NCI-H1048 (cell line): ENCODE data around the gene GNAT2.

Experiments used
- DNase-seq: peaks from one replicate; lab custom pipeline; 2025; lab: John Stamatoyannopoulos, UW

GNAT2 gene

DNA sequence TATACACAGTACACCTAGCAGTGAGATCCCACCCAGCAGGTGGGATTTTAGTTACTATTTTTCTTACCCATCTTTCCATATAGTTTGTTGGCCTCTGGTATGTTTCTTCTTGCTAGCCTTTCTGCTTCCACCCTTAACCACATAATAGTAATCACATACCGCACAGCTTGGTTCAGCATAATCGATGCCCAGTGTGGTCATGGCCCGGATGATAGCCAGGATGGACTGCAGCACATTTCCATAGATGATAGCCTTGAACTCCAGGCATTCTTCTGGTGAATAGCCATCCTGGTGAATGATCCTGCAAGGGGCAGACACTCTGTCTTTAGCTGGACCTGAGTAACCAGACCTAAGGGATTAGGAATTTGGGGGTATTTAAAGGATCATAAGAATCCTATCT lies 9.5 kb downstream of the GNAT2 start:
- no peak for DNase-seq

DNA sequence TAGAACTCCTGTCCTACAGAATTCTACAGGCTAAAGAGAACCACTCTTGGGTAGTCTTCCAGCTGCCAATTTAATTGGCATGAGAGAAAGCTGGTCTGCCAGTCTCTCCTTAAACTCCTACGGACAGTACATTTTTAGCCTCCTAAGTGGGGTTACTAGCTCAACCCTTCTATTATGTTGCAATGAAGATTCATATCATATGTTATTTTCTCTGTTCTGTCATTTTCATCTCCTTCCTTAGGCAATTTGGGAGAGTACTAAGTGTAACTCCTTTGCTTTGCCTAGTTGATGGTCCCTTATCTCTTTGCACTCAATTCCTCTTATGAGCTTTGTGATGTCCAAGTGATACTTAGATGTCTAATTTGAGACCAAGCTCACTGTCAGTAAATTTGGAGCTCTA lies 14.0 kb downstream of the GNAT2 start:
- no peak for DNase-seq

DNA sequence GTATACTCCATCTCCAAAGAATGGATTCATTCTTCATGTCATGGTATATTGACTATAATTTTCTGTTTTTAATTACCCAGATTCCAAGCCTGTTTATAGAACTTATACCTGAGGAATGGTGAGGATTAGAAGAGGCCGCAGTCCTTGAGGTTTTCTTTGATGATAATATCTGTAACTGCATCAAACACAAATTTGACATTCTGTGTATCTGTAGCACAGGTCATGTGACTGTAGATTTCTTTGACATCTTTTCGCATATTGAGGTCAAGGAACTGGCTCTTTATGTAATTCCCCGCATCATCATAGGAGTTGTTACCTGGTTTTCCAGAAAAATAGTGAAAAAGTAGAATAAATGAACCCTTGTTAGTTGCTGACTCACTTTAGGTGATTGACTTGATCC lies 16.2 kb downstream of the GNAT2 start:
- no peak for DNase-seq

DNA sequence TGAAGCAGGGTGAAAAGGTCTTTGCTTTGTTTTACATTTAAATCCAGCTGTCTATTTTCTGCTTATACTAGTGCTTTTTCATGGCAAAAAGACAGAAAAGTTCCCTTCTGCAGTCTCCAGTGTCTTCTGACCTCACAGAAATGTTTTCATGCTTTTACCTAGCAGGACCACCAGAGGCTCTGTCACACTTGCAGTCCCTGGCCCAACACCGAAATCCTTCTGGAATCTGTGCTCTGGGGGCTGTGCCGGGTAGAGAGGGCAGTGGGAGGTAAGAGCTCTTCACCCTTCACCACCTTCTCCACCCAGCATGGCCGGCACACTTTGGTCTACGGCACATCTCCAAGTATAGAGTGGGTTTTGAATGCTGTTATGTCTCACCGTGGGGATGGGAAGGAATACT lies 20.8 kb downstream of the GNAT2 start:
- DNase-seq = no peak

DNA sequence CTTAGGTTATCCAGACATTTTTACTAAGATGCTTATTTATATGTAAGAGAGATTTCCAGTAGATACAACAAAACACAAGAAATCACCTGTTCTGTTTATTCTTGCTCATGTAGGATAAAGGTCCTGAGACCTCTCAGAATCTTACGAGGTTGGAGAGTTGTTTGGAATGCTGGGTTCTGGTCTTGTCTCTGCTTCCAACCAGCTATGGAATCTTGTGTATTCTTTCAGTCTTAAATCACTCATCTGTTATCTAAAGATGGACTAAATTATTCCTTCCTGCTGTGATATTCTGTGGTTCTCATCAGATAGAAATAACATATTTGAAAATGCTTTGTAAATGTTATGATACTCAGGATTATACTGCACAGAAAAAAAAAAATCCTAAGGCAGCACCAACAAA lies 21.3 kb downstream of the GNAT2 start:
- DNase-seq = no peak

DNA sequence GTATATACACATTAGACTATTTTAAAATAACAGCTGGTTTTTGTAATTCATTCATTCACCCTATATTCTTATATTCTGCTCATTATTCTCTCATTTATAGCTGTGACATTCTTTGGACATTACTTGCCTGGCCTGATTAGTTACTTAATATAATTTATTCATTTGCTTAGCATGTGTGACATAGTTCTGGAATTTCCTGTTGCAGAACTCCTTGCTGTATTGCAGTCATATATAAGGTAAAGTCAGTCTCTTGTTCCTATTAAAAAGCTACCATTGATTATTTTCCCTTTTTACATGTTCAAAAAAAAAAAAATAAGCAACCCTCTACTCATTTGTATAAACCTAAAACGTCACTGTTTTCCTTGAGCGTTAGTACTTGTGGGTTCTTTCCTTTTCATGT lies 23.9 kb downstream of the GNAT2 start:
- DNase-seq = no peak

DNA sequence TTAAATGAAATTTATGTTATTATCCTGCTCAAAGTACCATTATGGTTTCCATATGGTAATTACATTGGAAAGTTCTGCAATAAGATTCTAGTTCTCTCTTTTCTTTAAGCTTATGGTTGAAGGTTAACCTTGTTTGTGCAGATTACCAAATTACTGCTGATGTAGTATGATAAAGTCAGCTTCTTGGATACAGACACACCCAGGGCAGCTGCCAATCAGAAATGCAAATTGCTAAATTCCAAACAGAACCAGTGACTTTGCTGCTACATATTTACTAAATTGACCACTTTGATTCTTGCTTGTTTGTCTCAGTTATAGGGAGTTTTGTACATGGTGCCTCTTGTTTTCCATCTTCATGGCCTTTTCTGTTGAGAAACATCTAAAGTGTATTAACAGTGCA lies 26.5 kb downstream of the GNAT2 start:
- DNase-seq = no peak

DNA sequence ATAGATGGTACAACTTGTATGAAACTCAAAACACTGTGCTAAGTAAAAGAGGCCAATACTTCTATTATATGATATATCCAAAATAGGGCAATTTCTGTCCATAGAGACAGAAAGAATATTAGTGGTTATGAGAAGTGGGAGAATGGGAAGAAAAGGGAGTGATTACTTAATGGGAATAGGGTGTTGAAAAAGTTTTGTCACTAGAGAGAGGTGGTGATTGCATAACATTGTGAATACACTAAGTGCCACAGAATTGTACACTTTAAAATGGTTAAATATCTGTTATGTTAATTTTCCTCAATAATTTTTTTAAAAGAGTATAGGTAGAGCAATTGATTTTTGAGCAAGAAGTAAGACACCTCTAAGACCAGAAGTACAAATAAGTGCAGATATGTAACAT lies 29.7 kb downstream of the GNAT2 start:
- DNase-seq = no peak

DNA sequence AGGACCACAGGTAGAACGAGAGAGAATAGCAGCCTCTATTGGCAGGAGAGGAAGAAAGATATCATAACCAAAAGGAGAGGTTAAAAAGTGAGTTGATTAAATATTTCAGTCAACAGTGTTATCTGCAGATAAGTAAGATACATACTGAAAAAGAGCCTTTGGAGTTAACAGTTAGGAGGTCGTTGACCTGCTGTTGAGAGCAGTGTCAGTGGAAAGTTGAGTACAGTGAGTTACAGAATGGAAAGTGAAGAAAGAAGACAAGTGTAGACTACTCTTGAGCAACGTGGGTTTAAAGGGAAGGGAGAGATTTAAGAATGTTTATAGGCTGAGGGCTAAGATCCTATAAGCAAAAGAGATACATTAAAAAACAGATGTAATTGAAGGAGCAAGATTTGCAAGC lies 30.2 kb downstream of the GNAT2 start:
- DNase-seq = no peak

DNA sequence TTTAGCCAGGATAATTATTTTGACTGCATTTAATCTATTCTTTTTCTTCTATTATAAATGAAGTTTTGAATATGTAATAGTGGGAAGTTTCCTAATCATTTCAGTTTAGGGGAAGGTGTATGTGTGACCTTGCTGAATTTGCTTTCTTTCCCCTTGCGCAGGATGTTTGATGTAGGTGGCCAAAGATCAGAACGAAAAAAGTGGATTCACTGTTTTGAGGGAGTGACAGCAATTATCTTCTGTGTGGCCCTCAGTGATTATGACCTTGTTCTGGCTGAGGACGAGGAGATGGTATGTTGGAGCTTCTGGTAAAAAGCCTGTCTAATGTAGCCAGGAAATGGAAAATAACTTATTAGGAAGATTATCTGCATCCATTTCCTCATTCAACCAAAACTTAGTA lies 33.4 kb downstream of the GNAT2 start:
- no peak for DNase-seq

DNA sequence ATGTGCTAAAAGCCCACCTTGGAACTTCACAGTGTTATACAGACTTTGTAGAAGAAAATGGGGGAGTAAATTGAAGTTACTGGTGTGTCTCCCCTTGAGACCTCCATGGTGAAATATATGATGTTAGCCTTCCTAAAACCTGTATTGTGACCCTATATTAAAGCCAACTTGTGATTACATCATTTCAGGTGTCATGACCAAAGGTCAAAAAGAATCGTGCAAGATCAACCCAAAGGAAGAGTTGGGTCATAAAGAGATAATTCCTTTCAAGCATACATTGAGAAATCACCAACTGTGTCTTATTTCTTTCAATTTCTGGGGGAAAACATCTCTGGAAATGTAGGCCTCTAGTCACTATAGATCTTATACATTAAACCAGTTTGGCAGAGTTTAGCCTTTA lies 34.6 kb downstream of the GNAT2 start:
- DNase-seq = no peak

DNA sequence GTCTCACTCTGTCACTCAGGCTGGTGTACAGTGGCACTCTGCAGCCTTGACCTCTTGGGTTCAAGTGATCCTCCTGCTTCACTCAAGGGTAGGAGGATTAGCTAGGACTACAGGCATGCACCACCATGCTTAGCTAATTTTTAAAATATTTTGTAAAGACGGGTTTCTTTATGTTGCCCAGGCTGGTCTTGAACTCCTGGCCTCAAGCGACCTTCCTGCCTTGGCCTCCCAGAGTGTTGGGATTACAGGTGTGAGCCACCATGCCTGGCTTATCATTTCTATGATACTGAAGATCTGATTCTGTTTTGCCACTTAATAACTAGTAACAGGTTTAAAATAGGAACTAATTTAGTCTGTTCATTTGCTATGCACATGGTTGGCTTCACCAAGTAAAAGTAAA lies 37.4 kb downstream of the GNAT2 start:
- no peak for DNase-seq

DNA sequence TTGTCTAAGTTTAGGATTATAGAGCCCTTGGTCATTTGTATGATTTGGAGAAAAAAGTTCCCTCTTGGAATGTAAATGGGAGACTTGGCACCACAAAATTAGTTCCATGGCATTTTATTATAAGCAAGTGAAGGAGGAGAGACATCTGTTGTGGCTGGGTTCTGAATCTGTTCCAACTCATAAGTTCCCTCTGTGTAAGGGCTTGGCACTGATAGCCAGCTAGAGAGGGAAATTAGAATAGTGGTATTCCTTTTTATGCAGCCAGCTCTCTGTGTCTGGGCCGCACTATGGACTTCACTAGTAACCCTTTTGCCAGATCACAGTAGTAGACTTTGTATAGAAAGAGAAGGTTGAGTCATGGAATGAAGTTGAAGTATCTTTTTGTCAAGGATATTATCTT lies 39.9 kb downstream of the GNAT2 start:
- DNase-seq = no peak

DNA sequence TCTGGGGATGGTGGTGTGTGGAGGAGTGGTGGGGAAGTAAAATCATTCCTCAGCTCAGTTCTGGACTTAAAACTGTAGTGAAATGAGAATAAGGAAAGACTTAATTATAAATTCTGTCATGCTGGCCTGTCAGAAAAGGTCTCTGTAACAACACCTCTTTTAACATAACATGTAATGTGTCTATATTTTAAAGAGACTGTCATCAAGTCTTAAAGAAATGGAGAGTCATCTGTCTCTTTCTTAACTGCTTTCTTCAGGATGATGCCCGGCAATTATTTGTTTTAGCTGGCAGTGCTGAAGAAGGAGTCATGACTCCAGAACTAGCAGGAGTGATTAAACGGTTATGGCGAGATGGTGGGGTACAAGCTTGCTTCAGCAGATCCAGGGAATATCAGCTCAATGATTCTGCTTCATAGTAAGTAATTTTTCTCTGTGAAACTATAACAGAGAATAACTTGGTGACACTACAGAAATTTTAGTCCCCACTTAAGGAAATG lies 40.4 kb downstream of the GNAT2 start:
- no peak for DNase-seq

DNA sequence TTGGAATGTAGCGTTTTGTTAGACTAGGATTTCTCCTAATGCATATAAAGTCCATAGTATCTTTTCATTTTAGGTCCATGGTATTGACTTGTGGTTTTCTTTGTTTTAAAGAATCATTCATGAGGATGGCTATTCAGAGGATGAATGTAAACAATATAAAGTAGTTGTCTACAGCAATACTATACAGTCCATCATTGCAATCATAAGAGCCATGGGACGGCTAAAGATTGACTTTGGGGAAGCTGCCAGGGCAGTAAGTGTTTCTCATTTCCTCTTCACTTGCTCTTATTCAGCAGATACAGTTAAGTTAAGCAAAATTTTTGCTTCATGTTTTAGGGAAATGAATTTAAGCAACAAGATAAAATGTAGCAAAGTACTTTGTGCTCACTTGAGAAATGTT lies 45.6 kb downstream of the GNAT2 start:
- no peak for DNase-seq

DNA sequence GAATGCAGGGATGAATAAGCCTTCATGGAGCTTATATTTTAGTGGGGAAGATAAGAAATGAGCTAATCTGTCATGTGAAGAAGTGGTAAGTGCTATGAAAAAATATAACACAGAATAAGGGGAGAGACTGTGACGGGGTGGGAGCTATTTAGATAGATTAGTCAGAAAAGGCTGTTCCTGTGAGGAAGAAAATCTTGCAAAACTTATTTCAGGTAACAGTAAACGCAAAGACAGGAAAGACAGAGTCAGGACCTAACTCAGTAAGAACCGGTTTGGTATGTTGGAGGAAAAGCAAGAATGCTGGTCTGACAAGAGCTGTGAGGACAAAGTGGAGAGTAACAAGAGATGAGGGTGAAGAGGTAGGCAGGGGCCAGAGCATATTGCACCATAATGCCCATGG lies 49.0 kb downstream of the GNAT2 start:
- DNase-seq = no peak

DNA sequence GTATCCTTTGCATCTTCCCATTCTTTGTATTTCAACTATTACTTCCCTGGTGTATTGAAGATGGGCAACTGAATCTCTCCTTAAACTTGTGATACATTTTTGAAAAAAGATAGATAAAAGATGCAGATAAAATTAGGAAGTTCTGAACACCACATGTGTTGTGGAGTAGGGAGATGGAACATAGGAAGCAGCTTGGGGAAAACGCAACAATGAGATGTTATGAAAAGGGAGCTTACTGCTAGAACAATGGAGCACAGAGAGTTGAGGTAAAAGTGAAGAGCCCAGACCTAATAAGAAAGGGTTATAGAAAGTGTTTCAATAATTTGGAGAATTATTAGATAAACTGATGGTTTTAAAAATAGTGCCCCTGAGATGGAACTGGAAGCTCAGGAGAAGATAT lies 50.1 kb downstream of the GNAT2 start:
- no peak for DNase-seq

DNA sequence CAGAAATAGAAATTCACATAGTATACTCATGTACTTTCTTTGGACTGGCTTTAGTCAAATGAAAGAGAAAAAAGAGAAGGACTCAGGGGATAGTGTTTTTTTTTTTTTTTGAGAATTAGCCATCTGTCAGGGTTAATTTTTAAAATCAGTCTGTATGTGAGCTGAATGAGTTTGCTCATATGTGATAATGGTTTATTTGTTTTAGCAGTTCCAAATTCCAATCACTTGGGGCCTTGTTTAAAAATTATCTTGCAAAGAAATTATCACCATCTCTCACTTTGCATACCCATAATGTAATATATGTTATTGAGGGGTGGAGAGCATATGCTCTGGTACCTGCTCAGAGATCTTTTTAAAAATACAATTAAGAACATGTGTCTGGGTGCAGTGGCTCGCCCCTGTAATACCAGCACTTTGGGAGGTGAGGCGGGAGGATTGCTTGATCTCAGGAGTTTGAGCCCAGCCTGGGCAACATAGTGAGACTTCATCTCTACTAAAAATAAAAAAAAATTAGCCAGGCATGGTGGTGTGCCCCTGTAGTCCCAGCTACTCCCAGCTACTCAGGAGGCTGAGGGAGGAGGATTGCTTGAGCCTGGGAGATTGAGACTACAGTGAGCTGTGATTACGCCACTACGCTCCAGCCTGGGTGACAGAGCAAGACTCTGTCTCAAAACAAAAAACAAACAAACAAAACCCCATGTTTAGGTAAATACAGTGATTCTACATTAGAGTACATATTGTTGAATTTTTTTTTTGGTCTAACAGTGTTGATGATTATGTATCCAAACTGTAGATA lies 51.3 kb downstream of the GNAT2 start:
- no peak for DNase-seq

DNA sequence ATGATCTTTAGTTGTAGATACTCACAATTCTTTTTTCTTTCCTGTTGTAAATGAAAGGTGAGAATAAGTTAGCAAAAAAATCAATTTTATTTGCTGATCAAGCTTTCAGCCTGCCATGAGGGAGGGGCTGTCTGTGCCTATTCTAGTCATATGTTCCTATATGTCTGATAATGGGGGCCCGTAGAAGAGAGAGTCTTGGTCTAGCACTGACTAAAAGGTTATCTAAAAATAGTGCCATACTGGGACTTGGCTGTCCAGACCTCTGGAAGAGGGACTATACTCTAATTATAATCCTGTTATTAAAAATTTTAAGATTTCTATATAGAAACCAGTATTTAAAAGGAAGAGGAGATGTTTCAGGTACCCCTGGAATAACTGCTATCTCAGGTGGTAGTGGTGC lies 52.4 kb downstream of the GNAT2 start:
- DNase-seq = no peak

DNA sequence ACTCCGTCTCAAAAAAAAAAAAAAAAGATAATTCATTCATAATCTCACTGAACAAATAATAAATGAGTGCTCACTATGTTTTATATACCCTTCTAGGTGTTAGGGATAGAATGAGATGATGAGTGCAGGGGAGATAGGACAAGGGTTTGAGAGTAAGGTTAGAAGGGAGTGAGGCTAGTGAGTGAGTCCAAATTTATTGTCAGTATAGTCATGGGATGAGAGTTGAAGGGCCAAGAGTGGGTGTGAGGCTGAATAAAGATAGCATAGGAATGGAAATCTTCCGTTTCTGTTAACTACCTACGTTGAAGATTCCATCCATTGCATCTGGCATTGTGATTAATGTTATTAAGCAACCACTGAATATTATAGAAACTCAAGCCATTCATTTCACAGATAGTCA lies 54.2 kb downstream of the GNAT2 start:
- DNase-seq = no peak

DNA sequence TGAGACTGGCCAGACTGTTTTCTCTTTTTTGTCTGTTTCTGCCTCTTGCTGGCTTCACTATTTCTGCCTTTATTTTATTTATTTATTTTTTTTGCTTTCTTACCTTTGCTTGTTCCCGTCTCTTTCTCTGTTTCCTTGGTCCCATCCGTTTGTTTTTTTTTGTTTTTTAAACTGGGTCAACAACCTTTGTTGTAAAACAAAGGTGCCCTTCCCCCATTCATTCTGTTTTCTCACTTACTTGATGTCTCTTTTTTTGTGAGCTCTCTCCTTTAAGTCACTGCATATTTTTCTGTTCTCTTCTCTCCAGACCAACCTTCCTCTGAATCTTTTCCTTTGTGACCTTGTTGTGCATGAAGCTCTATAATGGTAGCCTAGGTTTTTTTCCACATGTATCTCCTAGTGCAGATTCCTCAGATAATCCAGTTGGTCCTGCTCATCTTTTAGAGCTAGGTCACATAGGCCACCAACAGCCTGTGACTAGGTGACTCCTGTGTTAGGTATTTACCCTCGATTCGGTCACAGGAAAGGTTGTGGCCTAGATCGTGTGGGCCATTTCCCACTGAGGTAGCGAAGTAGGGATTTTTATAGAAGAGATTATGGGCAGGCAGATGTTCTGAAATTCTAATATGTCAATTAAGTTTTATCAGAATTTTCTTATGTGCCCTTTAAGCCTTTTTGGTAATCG lies 55.1 kb downstream of the GNAT2 start:
- DNase-seq = no peak

DNA sequence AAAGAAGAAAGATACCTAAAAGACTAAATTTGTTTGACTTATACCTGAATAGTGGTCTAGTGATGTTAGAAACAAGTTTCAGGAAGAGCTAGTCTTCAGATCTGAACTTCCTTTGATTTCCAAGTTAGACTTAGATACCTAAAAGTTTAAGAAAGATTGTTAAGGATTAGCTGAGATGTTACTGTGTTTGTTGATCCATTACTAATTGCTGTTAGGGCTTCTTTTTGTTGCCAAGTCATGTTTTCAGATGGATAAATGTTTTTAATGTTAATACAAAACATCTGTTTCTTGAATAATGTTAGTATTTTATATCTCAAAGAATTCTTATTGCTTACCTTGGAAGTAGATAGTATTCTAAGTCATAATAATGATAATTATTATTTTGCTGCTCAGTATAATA lies 59.4 kb downstream of the GNAT2 start:
- DNase-seq = no peak

DNA sequence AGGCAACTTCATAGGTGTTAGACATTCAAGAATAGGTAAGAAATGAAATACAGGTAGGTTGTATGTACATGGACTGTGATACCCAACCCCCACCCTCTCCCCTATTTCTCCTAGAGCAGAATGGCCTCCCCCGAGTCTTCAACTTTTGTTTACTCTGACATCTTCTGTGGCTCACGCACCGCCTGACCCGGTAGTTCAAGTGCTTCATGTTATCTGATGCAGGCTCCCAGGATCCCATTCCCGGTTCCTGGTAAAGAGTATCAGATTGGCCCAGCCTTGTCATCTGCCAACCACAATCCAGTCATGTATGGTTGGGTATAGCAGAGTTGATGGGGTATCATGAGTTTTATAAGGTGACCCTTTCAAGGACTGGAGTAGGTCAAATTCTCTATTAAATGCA lies 61.9 kb downstream of the GNAT2 start:
- DNase-seq = no peak

DNA sequence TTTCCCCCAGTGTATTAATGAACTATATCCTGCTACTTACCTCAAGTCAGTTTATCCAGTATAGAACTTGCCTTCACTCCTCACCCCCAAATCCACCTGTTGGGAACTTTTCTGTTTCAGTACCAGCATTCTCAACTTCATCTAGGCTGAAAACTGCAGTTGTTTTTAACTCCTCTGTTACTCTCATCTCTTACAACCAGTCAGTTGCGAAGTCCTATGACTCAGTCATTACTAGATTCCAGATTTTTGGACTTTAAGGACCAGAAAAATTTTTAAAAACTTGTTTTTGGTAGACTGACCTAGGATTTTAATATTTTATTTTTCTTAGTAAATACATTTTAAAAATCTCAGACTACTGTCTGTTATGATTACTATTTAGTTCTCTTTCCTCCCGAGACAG lies 62.9 kb downstream of the GNAT2 start:
- no peak for DNase-seq
